KOPT-K1 (cell line): ENCODE data around the gene PYGB.
"Not testable (repeated sequence)": the region's sequence is repeated elsewhere in the genome, so short reads cannot be mapped to it uniquely, and the experiment has no call there.

Experiments used
- H3K27ac ChIP-seq: fragments of 200-600 bp; sonication (generic); 2 replicates; pipeline ENCODE4 v1.5.1; 2016; ENCODE audit warnings: antibody characterized with exemption, mild to moderate bottlenecking, low read depth, low read length; ENCODE audit not compliant: poor library complexity, severe bottlenecking
- H3K36me3 ChIP-seq: fragments of 200-600 bp; sonication (generic); 2 replicates; pipeline ENCODE4 v1.5.1; 2017; ENCODE audit warnings: antibody characterized with exemption, mild to moderate bottlenecking, low read length, moderate library complexity; ENCODE audit not compliant: insufficient read depth
- H3K9me3 ChIP-seq: fragments of 200-600 bp; sonication (generic); 2 replicates; pipeline ENCODE4 v1.5.1; 2017; ENCODE audit warnings: antibody characterized with exemption, low read length, mild to moderate bottlenecking; ENCODE audit not compliant: insufficient read depth, poor library complexity, severe bottlenecking

The PYGB gene

GRCh38 chr20:25308083-25308491 is 60.2 kb downstream of the PYGB start:
- peaks cover 53% of the 10 kb centered on the region for H3K36me3 ChIP-seq
- H3K9me3 ChIP-seq = no peaks in the 10 kb centered on the region
- no peak overlapping the region for H3K27ac ChIP-seq

GRCh38 chr20:25308671-25309394 is 60.9 kb downstream of the PYGB start:
- Histone ChIP-seq H3K36me3 (peaks cover 47% of the 10 kb centered on the region), H3K27ac (no peak overlapping the region), H3K9me3 (no peaks in the 10 kb centered on the region)

- H3K27ac ChIP-seq = peak overlapping the region; percentile 52
- no peaks in the 10 kb centered on the region for H3K9me3 ChIP-seq
- peaks cover 43% of the 10 kb centered on the region for H3K36me3 ChIP-seq
Measured at GRCh38 chr20:25309395-25310267, 61.7 kb downstream of the PYGB start.

- Histone ChIP-seq H3K27ac (peak overlapping the region; percentile 52), H3K9me3 (no peaks in the 10 kb centered on the region), H3K36me3 (peaks cover 46% of the 10 kb centered on the region)
Measured at GRCh38 chr20:25310268-25310920, 62.5 kb downstream of the PYGB start.

- H3K36me3 ChIP-seq = peaks cover 44% of the 10 kb centered on the region
- peak overlapping the region; percentile 52 for H3K27ac ChIP-seq
- no peaks in the 10 kb centered on the region for H3K9me3 ChIP-seq
Measured at GRCh38 chr20:25310921-25311728, 63.2 kb downstream of the PYGB start.

GRCh38 chr20:25312716-25313115 is 64.8 kb downstream of the PYGB start:
- peaks cover 44% of the 10 kb centered on the region for H3K36me3 ChIP-seq
- H3K9me3 ChIP-seq, H3K27ac ChIP-seq: not testable (repeated sequence)

GRCh38 chr20:25313593-25313992 is 65.7 kb downstream of the PYGB start:
- no peak overlapping the region for H3K27ac ChIP-seq
- peaks cover 36% of the 10 kb centered on the region for H3K36me3 ChIP-seq
- H3K9me3 ChIP-seq = no peaks in the 10 kb centered on the region

- Histone ChIP-seq H3K36me3 (peaks cover 31% of the 10 kb centered on the region; the same call in 1 of the 2 replicates), H3K27ac (no peak overlapping the region), H3K9me3 (no peaks in the 10 kb centered on the region)
Measured at GRCh38 chr20:25314497-25315417, 66.9 kb downstream of the PYGB start.

GRCh38 chr20:25315418-25316210 is 67.7 kb downstream of the PYGB start:
- peaks cover 39% of the 10 kb centered on the region; the same call in 1 of the 2 replicates for H3K36me3 ChIP-seq
- no peaks in the 10 kb centered on the region for H3K9me3 ChIP-seq
- no peak overlapping the region for H3K27ac ChIP-seq

GRCh38 chr20:25316506-25317190 is 68.8 kb downstream of the PYGB start:
- H3K36me3 ChIP-seq = peaks cover 50% of the 10 kb centered on the region; the same call in 1 of the 2 replicates
- H3K27ac ChIP-seq = no peak overlapping the region
- no peaks in the 10 kb centered on the region for H3K9me3 ChIP-seq

- H3K27ac ChIP-seq = no peak overlapping the region
- H3K36me3 ChIP-seq = peaks cover 56% of the 10 kb centered on the region
- H3K9me3 ChIP-seq = no peaks in the 10 kb centered on the region
Measured at GRCh38 chr20:25317351-25318075, 69.6 kb downstream of the PYGB start.
